Measurements from ENCODE around the gene SMARCC1. TPM values are rescaled to one million over a fixed set of nuclear protein-coding genes. Genes with fewer than 3 reads are reported as not detected.

Gene SMARCC1
- total RNA-seq, 1 experiment from 2014 or later: 130 TPM

GRCh38 chr3:47610583-47610982 is 171.1 kb downstream of the SMARCC1 start:
- ChIA-PET CTCF (no interaction called here), POLR2A (ENCODE audit: unreplicated experiment) (no interaction called here)
- Histone ChIP-seq H3K9me3 (ENCODE audit: insufficient read depth, low read depth) (no peaks in the 10 kb centered on the region), H3K4me3 (no peak overlapping the region), H3K4me1 (replicated peaks; ENCODE audit: insufficient read depth) (no peaks in the 10 kb centered on the region), H3K79me2 (ENCODE audit: low read depth) (no peaks in the 10 kb centered on the region), H3K36me3 (ENCODE audit: low read depth) (0 out of 2 replicates have a peak, but pooled peaks cover 10% of the 10 kb centered on the region), H3K4me2 (no peak overlapping the region), H4K20me1 (ENCODE audit: insufficient read depth) (peaks cover 10% of the 10 kb centered on the region; the same call in 1 of the 2 replicates), H3K9me2 (ENCODE audit: insufficient read depth) (no peaks in the 10 kb centered on the region), H2AFZ (no peak overlapping the region), H3F3A (ENCODE audit: insufficient read depth, low read depth) (no peaks in the 10 kb centered on the region; the same call in 1 of the 2 replicates), H3K27me3 (ENCODE audit: insufficient read depth, low read depth) (no peaks in the 10 kb centered on the region), H3K27ac (no peak overlapping the region)
- no TSS peak for BruUV-seq (replicated peaks)
- no peak for DNase-seq
- intact Hi-C loops (cut with micrococcal nuclease; ENCODE audit: unreplicated experiment): no loop called here
- TF ChIP-seq EZH2 (IDR thresholded peaks at IDR 0.05; ENCODE audit: low read depth) (no peak), CTCF (conservative IDR thresholded peaks at IDR 0.05) (no peak)

GRCh38 chr3:47607335-47607734 is 174.4 kb downstream of the SMARCC1 start:
- TF ChIP-seq CTCF (conservative IDR thresholded peaks at IDR 0.05) (no peak), EZH2 (IDR thresholded peaks at IDR 0.05; ENCODE audit: low read depth) (no peak)
- H4K20me1 ChIP-seq (ENCODE audit: insufficient read depth): peaks cover 17% of the 10 kb centered on the region; the same call in 1 of the 2 replicates
- H3F3A ChIP-seq (ENCODE audit: insufficient read depth, low read depth): no peaks in the 10 kb centered on the region; the same call in 1 of the 2 replicates
- ChIA-PET CTCF (no interaction called here), POLR2A (ENCODE audit: unreplicated experiment) (no interaction called here)
- H3K9me2 ChIP-seq (ENCODE audit: insufficient read depth): no peaks in the 10 kb centered on the region
- no peaks in the 10 kb centered on the region for H3K9me3 ChIP-seq (ENCODE audit: insufficient read depth, low read depth)
- no peak overlapping the region for H3K27ac ChIP-seq
- intact Hi-C loops (cut with micrococcal nuclease; ENCODE audit: unreplicated experiment): no loop called here
- DNase-seq: no peak
- no peak overlapping the region for H3K4me2 ChIP-seq
- H2AFZ ChIP-seq: no peak overlapping the region
- H3K27me3 ChIP-seq (ENCODE audit: insufficient read depth, low read depth): no peaks in the 10 kb centered on the region
- peaks cover 10% of the 10 kb centered on the region; the same call in 1 of the 2 replicates for H3K36me3 ChIP-seq (ENCODE audit: low read depth)
- no peaks in the 10 kb centered on the region for H3K79me2 ChIP-seq (ENCODE audit: low read depth)
- no peak overlapping the region for H3K4me3 ChIP-seq
- no TSS peak for BruUV-seq (replicated peaks)
- H3K4me1 ChIP-seq (replicated peaks; ENCODE audit: insufficient read depth): no peaks in the 10 kb centered on the region

GRCh38 chr3:47606165-47606564 is 175.5 kb downstream of the SMARCC1 start:
- H3K79me2 ChIP-seq (ENCODE audit: low read depth): no peaks in the 10 kb centered on the region
- H4K20me1 ChIP-seq (ENCODE audit: insufficient read depth): peaks cover 12% of the 10 kb centered on the region; the same call in 1 of the 2 replicates
- no peaks in the 10 kb centered on the region for H3K9me3 ChIP-seq (ENCODE audit: insufficient read depth, low read depth)
- no peaks in the 10 kb centered on the region for H3K4me1 ChIP-seq (replicated peaks; ENCODE audit: insufficient read depth)
- no peak overlapping the region for H3K27ac ChIP-seq
- no TSS peak for BruUV-seq (replicated peaks)
- no peak overlapping the region for H3K4me2 ChIP-seq
- POLR2A ChIA-PET (ENCODE audit: unreplicated experiment): no interaction called here
- H3K9me2 ChIP-seq (ENCODE audit: insufficient read depth): no peaks in the 10 kb centered on the region
- H2AFZ ChIP-seq: no peak overlapping the region
- H3K27me3 ChIP-seq (ENCODE audit: insufficient read depth, low read depth): no peaks in the 10 kb centered on the region
- no peak overlapping the region for H3K4me3 ChIP-seq
- intact Hi-C loops (cut with micrococcal nuclease; ENCODE audit: unreplicated experiment): no loop called here
- DNase-seq: no peak
- H3F3A ChIP-seq (ENCODE audit: insufficient read depth, low read depth): no peaks in the 10 kb centered on the region
- peaks cover 10% of the 10 kb centered on the region for H3K36me3 ChIP-seq (ENCODE audit: low read depth)
- TF ChIP-seq EZH2 (IDR thresholded peaks at IDR 0.05; ENCODE audit: low read depth): no peak
- no peak for TF ChIP-seq CTCF (conservative IDR thresholded peaks at IDR 0.05)
- CTCF ChIA-PET: no interaction called here

All from PC-9 (cell line).